Cardiac muscle cell (in vitro differentiated cells and primary cell): ENCODE measurements around the gene COX5B. TPM values are rescaled to one million over a fixed set of nuclear protein-coding genes. Genes with fewer than 3 reads are reported as not detected.

Source experiments
- DNase-seq, 2 donors: peaks; one replicate each; pipeline versions ENCODE4 v3.0.0 to v3.0.0-alpha.2; 2010 to 2017; ENCODE audit warnings: low read depth in 1 of 2, low spot score in 1 of 2
- H3K27ac ChIP-seq: fragments of 200-600 bp; sonication (generic); 2 replicates; pipeline ENCODE4 v1.5.1; 2016
- H3K27me3 ChIP-seq: fragments of 200-600 bp; sonication (generic); 2 replicates; pipeline ENCODE4 v1.6.0; 2016; ENCODE audit warnings: control low read depth
- H3K36me3 ChIP-seq: fragments of 200-600 bp; sonication (generic); 2 replicates; pipeline ENCODE4 v1.5.1; 2016; ENCODE audit warnings: control low read depth
- H3K4me1 ChIP-seq: fragments of 200-600 bp; sonication (generic); 2 replicates; pipeline ENCODE4 v1.8.1; 2017; ENCODE audit warnings: low read depth, mild to moderate bottlenecking, mixed run types
- H3K4me3 ChIP-seq: fragments of 200-600 bp; sonication (generic); 2 replicates; pipeline ENCODE4 v1.5.1; 2016; ENCODE audit warnings: mild to moderate bottlenecking
- H3K9me3 ChIP-seq: fragments of 200-600 bp; sonication (generic); 2 replicates; pipeline ENCODE4 v1.5.1; 2017; ENCODE audit warnings: low read depth, mild to moderate bottlenecking, control low read depth
- CTCF ChIP-seq: IDR thresholded peaks from 2 replicates; pipeline ENCODE4 v1.5.1; 2012; ENCODE audit warnings: low read depth, mild to moderate bottlenecking, low read length
- polyA plus RNA-seq: library from polyadenylated mRNA; unstranded; fragments of >200 nt; fragmentation: Nextera tagmentation; extraction: Ambion mirVana; gene quantifications from 2 replicates; pipeline ENCODE4 v1.2.1, GENCODE V29; 2016
- total RNA-seq: library from RNA; depleted of rRNA; stranded (reverse); fragments of >200 nt; gene quantifications from 2 replicates; pipeline ENCODE4 v1.2.3, GENCODE V29; 2016

COX5B gene
- total and polyA plus RNA-seq, 2 experiments from 2014 or later, result 429 to 969 TPM

DNA sequence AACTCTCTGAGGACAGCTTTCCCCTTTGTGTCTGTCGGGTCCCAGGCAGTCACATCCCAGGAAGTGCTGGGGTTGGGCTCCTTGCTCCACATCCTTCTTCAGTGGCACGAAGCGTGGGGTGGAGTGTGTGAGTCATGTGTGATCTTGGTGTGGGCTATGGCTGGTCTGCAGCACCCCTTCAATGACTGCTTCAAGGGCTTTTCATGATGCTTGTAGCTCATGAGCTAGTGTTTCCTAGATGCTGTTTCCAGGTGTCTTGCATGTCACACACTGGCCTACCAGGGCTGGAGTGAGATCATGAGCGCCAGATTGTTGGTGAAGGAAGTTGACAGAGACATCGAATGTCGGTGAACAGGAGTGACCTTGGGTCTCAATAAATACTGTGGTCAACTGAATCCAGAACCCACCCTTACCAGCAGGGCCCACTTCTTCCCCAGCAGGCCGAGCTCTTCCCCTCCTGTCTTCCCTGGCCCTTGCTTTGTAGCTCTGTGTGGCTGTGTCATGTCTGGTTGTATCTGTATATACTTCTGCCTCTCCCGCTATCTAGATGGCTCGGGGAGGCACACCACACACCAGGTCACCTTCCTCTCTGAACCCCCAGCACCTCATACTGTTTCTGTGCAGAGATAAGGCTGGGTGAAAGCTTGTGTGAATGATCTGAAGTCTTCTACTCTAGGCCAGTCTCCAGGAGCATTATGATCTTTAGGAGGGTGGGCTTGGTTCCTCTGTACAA lies 27.5 kb downstream of the COX5B start:
- Histone ChIP-seq H3K36me3 (no peaks in the 10 kb centered on the region), H3K27me3 (no peaks in the 10 kb centered on the region), H3K27ac (no peak overlapping the region), H3K4me3 (no peak overlapping the region), H3K9me3 (no peaks in the 10 kb centered on the region), H3K4me1 (peaks cover 6% of the 10 kb centered on the region)
- no peak for DNase-seq
- no peak for TF ChIP-seq CTCF

DNA sequence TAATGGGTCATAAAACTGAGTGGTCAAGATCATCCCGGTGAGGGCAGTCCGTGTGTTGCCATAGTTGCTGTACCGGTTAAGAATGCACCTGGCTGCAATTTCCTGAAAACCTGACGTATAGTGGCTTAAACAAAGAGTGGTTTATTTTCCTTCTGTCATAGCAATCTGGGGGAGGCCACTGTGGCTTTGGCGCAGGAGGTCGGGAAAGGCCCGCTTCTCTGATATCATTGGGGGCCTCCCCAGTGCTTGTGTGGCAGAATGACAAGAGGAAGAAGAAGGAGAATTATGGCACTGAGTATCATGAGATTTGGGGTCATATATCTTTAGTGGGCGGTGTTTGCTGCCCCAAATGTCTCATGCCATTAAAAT lies 28.0 kb downstream of the COX5B start:
- Histone ChIP-seq H3K36me3 (no peaks in the 10 kb centered on the region), H3K9me3 (no peaks in the 10 kb centered on the region), H3K27me3 (no peaks in the 10 kb centered on the region), H3K27ac (no peak overlapping the region), H3K4me1 (peaks cover 6% of the 10 kb centered on the region), H3K4me3 (no peak overlapping the region)
- TF ChIP-seq CTCF, result no peak
- no peak for DNase-seq

DNA sequence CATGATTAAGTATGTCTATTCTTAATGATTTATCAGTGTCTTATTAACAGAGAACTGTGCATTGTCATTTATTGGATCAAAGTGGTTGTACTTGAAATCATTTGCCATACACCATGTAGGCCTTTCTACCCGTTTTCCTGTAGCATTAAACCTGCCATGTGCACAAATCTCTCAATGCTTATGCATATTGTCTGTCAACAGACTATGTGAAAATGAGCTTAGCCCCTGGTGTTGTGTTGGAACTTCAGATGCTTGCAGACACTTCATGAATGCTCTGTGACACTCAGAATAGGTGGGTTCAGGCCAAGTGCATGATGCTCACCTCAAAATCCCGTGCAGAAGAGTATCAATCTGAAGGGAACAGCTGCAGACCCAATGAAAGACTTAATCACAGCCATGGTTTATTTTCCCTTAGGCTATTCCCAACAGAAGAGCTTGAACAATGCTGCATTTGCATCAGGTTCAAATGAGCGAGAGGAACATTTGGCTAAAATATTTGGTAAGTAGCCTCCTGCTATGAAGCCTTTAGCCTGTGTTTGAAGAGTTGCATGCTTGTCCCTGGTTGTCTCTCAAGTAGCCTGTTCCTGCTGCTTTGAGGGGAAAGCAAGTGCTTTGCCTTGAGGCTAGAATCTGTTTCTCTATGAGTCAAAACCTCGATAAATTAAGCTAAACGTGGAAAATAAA lies 29.7 kb downstream of the COX5B start:
- no peaks in the 10 kb centered on the region for H3K27me3 ChIP-seq
- peaks cover 6% of the 10 kb centered on the region for H3K4me1 ChIP-seq

GRCh38 chr2:97676620-97677019 lies 30.8 kb downstream of the COX5B start:
- Histone ChIP-seq H3K4me3 (no peak overlapping the region), H3K36me3 (no peaks in the 10 kb centered on the region), H3K4me1 (peaks cover 6% of the 10 kb centered on the region), H3K27me3 (no peaks in the 10 kb centered on the region), H3K9me3 (no peaks in the 10 kb centered on the region), H3K27ac (no peak overlapping the region)
- DNase-seq, result no peak
- no peak for TF ChIP-seq CTCF

More for the DNA sequence above, 29.7 kb downstream of the COX5B start:
- no peak overlapping the region for H3K27ac ChIP-seq
- H3K9me3 ChIP-seq, result no peaks in the 10 kb centered on the region
- TF ChIP-seq CTCF, result no peak
- H3K36me3 ChIP-seq, result no peaks in the 10 kb centered on the region
- no peak overlapping the region for H3K4me3 ChIP-seq
- DNase-seq, result no peak

GRCh38 chr2:97677480-97677879 lies 31.6 kb downstream of the COX5B start:
- Histone ChIP-seq H3K4me1 (peaks cover 6% of the 10 kb centered on the region), H3K27me3 (no peaks in the 10 kb centered on the region), H3K27ac (no peak overlapping the region), H3K4me3 (no peak overlapping the region), H3K36me3 (no peaks in the 10 kb centered on the region), H3K9me3 (no peaks in the 10 kb centered on the region)
- no peak for DNase-seq
- TF ChIP-seq CTCF, result no peak
